K562 (cell line): ENCODE data around the gene NLRP6. TPM values are rescaled to one million over a fixed set of nuclear protein-coding genes. Genes with fewer than 3 reads are reported as not detected.

Experiments
- ELF2 ChIP-seq: fragments of 250-450 bp; sonication (Bioruptor Pico); IDR thresholded peaks from 2 replicates; pipeline ENCODE4 v1.5.0; 2021; ENCODE audit warnings: mild to moderate bottlenecking
- KDM1A ChIP-seq, 2 experiments: fragments of 450-650 bp; IDR thresholded peaks; 2 replicates each; pipeline ENCODE4 v1.6.1; 2016; ENCODE audit warnings: mild to moderate bottlenecking in 2 of 2
- MEF2A ChIP-seq: IDR thresholded peaks from 2 replicates; pipeline ENCODE4 v1.6.1; 2011; ENCODE audit warnings: low read depth, mild to moderate bottlenecking, low read length, moderate library complexity; ENCODE audit not compliant: control insufficient read depth
- SMAD2 ChIP-seq: fragments of 150-350 bp; IDR thresholded peaks from 2 replicates; pipeline ENCODE4 v1.6.1; 2014; ENCODE audit warnings: low read depth, mild to moderate bottlenecking, low read length
- STAT5B ChIP-seq: fragments of 250-450 bp; sonication (Bioruptor Pico); IDR thresholded peaks from 2 replicates; pipeline ENCODE4 v1.8.0; 2021; ENCODE audit warnings: mild to moderate bottlenecking, inconsistent platforms
- ZNF707 ChIP-seq: fragments of 250-450 bp; sonication (Bioruptor Pico); conservative IDR thresholded peaks from 2 replicates; pipeline ENCODE4 v1.8.0; 2022; ENCODE audit warnings: inconsistent platforms, mild to moderate bottlenecking, moderate library complexity
- polyA plus RNA-seq, 8 experiments: library from polyadenylated mRNA; depleted of rRNA in 4 of 8; stranded (reverse) in 5 of 8; unstranded in 3 of 8; fragments of >200 nt; fragmentation: Nextera tagmentation in 2 of 8; fragmentation: Illumina TruSeq in 1 of 8; extraction: Ambion mirVana in 2 of 8; extraction: Trizol in 1 of 8; gene quantifications; 2 replicates each; pipeline versions ENCODE4 v1.2.1 to v1.2.3, GENCODE V29; 2011 to 2014; ENCODE audit warnings: inconsistent platforms in 1 of 8, missing spikeins in 1 of 8
- total RNA-seq, 7 experiments: library from RNA; depleted of rRNA in 6 of 7; stranded (reverse); fragments of >200 nt in 6 of 7; fragmentation: Illumina TruSeq in 2 of 7; extraction: Trizol in 2 of 7; gene quantifications; 2 replicates each; pipeline versions ENCODE4 v1.2.1 to v1.2.3, GENCODE V29; 2011 to 2021; ENCODE audit warnings: low replicate concordance in 1 of 7
- TF ChIP-seq, protein P1 (sequence below): fragments of 450-650 bp; formaldehyde crosslinking; IDR thresholded peaks from 2 replicates; pipeline ENCODE4 v1.4.0; 2020; ENCODE audit warnings: mild to moderate bottlenecking, moderate library complexity
- TF ChIP-seq, protein P2 (sequence below), 2 experiments: fragments of 450-650 bp; formaldehyde crosslinking in 1 of 2; IDR thresholded peaks; 2 replicates each; pipeline versions ENCODE4 v1.4.0 to v1.6.1; 2014 to 2020; ENCODE audit warnings: mild to moderate bottlenecking in 2 of 2, borderline replicate concordance in 1 of 2, low read depth in 1 of 2
- TF ChIP-seq, protein P3 (sequence below), 2 experiments: fragments of 200-800 bp in 1 of 2; sonication (Bioruptor generic) in 1 of 2; sonication (generic) in 1 of 2; formaldehyde crosslinking in 1 of 2; IDR thresholded peaks in 1 of 2; conservative IDR thresholded peaks in 1 of 2; 2 replicates each; pipeline versions ENCODE4 v1.5.0 to v1.6.1; 2016 to 2020; ENCODE audit warnings: missing compliant biosample characterization in 1 of 2, missing genetic modification characterization in 1 of 2, missing genetic modification reagents in 1 of 2
- TF ChIP-seq, protein P4 (sequence below): fragments of 450-650 bp; IDR thresholded peaks from 2 replicates; pipeline ENCODE4 v1.6.1; 2016; ENCODE audit warnings: missing biosample characterization, missing genetic modification characterization
- TF ChIP-seq, protein P5 (sequence below): sonication (generic); IDR thresholded peaks from 2 replicates; pipeline ENCODE4 v1.6.1; 2016

NLRP6 gene
- total and polyA plus RNA-seq, 9 of the 15 experiments (the other 6 are each of a cell fraction or from before 2014, with no cell fraction given), result 0.03 to 0.18 (median 0.15) TPM; not detected in 5

DNA sequence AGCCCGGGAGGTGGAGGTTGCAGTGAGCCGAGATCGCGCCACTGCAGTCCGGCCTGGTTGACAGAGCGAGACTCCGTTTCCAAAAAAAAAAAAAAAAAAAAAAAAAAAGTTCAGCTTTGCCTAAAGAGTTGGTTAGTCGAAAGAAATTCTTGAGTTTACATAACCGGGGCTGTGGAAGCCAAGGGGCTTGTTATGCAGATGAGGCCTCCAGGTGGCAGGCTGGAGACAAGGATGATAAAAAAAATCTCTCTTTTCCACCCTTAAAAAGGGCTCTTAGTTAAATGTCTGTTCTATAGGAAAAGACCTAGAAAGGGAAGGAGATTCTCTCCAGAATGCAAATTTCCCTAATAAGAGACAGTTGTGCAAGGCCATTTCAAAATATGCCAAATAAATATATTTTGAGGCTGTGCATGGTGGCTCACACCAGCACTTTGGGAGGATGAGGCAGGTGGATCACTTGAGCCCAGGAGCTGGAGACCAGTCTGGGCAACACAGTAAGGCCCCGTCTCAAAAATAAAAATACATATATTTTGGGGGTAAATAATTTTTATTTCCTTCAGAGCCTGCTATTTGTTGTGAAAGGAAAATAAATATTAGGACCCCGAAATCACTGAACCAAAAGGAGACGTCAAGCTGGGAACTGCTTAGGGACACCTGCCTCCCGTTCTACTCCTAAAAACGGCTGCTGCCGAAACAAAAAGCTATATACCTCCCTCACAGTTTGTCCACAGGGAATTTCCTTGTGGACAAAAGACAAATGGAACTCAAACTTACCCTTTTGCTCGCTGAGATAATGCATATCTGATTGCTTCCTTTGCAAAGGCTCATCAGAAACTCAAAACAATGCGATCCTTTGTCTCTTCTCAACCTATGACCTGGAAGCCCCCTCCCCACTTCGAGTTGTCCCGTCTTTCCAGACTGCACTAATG, 27.0 kb downstream of the NLRP6 start (continued):
- TF ChIP-seq ZNF707 (no peak), STAT5B (no peak), MEF2A (no peak), ELF2 (CRISPR knock-in tag) (no peak), KDM1A (IDR thresholded peaks at IDR 0.05) (no peak), SMAD2 (no peak)
- TF ChIP-seq, protein P1, sequence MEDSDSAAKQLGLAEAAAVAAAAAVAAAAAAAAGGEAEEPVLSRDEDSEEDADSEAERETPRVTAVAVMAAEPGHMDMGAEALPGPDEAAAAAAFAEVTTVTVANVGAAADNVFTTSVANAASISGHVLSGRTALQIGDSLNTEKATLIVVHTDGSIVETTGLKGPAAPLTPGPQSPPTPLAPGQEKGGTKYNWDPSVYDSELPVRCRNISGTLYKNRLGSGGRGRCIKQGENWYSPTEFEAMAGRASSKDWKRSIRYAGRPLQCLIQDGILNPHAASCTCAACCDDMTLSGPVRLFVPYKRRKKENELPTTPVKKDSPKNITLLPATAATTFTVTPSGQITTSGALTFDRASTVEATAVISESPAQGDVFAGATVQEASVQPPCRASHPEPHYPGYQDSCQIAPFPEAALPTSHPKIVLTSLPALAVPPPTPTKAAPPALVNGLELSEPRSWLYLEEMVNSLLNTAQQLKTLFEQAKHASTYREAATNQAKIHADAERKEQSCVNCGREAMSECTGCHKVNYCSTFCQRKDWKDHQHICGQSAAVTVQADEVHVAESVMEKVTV (CRISPR knock-in tag), result peak; percentile 24; the same call in 1 of the 2 replicates
- TF ChIP-seq, protein P2, sequence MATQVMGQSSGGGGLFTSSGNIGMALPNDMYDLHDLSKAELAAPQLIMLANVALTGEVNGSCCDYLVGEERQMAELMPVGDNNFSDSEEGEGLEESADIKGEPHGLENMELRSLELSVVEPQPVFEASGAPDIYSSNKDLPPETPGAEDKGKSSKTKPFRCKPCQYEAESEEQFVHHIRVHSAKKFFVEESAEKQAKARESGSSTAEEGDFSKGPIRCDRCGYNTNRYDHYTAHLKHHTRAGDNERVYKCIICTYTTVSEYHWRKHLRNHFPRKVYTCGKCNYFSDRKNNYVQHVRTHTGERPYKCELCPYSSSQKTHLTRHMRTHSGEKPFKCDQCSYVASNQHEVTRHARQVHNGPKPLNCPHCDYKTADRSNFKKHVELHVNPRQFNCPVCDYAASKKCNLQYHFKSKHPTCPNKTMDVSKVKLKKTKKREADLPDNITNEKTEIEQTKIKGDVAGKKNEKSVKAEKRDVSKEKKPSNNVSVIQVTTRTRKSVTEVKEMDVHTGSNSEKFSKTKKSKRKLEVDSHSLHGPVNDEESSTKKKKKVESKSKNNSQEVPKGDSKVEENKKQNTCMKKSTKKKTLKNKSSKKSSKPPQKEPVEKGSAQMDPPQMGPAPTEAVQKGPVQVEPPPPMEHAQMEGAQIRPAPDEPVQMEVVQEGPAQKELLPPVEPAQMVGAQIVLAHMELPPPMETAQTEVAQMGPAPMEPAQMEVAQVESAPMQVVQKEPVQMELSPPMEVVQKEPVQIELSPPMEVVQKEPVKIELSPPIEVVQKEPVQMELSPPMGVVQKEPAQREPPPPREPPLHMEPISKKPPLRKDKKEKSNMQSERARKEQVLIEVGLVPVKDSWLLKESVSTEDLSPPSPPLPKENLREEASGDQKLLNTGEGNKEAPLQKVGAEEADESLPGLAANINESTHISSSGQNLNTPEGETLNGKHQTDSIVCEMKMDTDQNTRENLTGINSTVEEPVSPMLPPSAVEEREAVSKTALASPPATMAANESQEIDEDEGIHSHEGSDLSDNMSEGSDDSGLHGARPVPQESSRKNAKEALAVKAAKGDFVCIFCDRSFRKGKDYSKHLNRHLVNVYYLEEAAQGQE (IDR thresholded peaks at IDR 0.05; ENCODE audit: borderline replicate concordance), result peak; percentile 79; the same call in 1 of the 2 replicates
- TF ChIP-seq, protein P2 (CRISPR knock-in tag; IDR thresholded peaks at IDR 0.05; ENCODE audit: low read depth), result no peak
- TF ChIP-seq, protein P3, sequence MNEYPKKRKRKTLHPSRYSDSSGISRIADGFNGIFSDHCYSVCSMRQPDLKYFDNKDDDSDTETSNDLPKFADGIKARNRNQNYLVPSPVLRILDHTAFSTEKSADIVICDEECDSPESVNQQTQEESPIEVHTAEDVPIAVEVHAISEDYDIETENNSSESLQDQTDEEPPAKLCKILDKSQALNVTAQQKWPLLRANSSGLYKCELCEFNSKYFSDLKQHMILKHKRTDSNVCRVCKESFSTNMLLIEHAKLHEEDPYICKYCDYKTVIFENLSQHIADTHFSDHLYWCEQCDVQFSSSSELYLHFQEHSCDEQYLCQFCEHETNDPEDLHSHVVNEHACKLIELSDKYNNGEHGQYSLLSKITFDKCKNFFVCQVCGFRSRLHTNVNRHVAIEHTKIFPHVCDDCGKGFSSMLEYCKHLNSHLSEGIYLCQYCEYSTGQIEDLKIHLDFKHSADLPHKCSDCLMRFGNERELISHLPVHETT (CRISPR knock-in tag; conservative IDR thresholded peaks at IDR 0.05 in 1 of 2, IDR thresholded peaks at IDR 0.05 in 1 of 2), result no peak
- TF ChIP-seq, protein P4, sequence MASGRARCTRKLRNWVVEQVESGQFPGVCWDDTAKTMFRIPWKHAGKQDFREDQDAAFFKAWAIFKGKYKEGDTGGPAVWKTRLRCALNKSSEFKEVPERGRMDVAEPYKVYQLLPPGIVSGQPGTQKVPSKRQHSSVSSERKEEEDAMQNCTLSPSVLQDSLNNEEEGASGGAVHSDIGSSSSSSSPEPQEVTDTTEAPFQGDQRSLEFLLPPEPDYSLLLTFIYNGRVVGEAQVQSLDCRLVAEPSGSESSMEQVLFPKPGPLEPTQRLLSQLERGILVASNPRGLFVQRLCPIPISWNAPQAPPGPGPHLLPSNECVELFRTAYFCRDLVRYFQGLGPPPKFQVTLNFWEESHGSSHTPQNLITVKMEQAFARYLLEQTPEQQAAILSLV, result no peak
- TF ChIP-seq, protein P5, sequence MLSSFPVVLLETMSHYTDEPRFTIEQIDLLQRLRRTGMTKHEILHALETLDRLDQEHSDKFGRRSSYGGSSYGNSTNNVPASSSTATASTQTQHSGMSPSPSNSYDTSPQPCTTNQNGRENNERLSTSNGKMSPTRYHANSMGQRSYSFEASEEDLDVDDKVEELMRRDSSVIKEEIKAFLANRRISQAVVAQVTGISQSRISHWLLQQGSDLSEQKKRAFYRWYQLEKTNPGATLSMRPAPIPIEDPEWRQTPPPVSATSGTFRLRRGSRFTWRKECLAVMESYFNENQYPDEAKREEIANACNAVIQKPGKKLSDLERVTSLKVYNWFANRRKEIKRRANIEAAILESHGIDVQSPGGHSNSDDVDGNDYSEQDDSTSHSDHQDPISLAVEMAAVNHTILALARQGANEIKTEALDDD, result 0 out of 2 replicates have a peak, but pooled peaks have one; percentile 38
